Right lobe of liver (tissue), 4 donors: ENCODE measurements around the gene FAM151A.

Experiments used
- POLR2A ChIP-seq: fragments of 450-650 bp; IDR thresholded peaks from one replicate; pipeline ENCODE4 v1.6.1; 2017; ENCODE audit warnings: antibody characterized with exemption, mild to moderate bottlenecking
- TF ChIP-seq, protein P1 (sequence below), 4 donors: fragments of 200-600 bp in 3 of 4; fragments of 450-650 bp in 1 of 4; IDR thresholded peaks; one replicate each; pipeline versions ENCODE4 v1.5.1 to v1.8.0; 2016 to 2022; ENCODE audit warnings: antibody characterized with exemption in 4 of 4, mild to moderate bottlenecking in 2 of 4
- donor health status: DM: no; HTN: no; CAD: no.
- donor health status: DM: no; HTN: no; CAD: no.
- donor health status: DM: no; HTN: yes; CAD: no.

DNA sequence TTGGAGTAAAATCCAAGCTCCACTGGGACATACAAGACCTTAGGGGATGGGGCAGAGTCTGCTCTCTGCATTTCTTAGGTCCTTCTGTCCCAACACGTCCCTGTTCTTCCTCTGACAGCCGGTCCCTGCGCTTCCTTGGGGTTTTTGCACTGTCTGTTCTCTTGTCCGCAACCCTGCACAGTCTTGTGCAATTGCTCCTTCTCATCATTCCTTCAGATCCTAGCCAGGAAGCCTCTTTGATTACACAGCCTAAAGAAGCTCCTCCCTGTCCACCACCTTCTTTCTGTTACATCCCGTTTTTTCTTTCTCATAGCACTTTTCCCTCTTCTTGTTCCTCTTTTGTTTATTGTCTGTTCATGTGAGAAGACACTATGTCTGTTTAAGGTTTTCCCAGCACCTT, 55.4 kb downstream of the FAM151A start:
- no peak for TF ChIP-seq POLR2A
- TF ChIP-seq, protein P1, sequence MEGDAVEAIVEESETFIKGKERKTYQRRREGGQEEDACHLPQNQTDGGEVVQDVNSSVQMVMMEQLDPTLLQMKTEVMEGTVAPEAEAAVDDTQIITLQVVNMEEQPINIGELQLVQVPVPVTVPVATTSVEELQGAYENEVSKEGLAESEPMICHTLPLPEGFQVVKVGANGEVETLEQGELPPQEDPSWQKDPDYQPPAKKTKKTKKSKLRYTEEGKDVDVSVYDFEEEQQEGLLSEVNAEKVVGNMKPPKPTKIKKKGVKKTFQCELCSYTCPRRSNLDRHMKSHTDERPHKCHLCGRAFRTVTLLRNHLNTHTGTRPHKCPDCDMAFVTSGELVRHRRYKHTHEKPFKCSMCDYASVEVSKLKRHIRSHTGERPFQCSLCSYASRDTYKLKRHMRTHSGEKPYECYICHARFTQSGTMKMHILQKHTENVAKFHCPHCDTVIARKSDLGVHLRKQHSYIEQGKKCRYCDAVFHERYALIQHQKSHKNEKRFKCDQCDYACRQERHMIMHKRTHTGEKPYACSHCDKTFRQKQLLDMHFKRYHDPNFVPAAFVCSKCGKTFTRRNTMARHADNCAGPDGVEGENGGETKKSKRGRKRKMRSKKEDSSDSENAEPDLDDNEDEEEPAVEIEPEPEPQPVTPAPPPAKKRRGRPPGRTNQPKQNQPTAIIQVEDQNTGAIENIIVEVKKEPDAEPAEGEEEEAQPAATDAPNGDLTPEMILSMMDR (IDR thresholded peaks at IDR 0.05), result no peak
